ENCODE measurements around the gene GUCA2B. TPM values are rescaled to one million over a fixed set of nuclear protein-coding genes. Genes with fewer than 3 reads are reported as not detected.

Gene GUCA2B
- total RNA-seq, 1 donor from 2014 or later = not detected

- DNase-seq = no peak
Measured at GRCh38 chr1:42191319-42191718, 38.1 kb downstream of the GUCA2B start.

DNA sequence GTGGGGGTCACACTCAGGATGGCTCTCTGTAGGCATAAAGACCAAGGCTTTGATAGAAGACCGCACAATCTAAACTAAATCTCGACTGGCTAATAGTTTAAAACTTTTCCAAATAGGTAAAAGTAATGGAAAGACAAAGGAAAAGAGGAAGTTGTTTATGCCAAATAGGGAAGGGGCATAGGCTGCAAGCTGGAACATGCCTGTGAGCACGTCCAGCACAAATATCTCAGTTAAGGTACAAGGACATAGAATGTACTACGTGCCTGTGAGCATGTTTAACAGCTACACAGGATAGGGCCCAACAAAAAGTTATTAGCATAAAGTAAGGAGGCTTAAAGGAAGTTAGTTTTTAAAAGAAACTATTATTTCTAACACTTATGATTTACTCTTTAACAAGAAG lies 38.9 kb downstream of the GUCA2B start:
- no peak for DNase-seq

DNA sequence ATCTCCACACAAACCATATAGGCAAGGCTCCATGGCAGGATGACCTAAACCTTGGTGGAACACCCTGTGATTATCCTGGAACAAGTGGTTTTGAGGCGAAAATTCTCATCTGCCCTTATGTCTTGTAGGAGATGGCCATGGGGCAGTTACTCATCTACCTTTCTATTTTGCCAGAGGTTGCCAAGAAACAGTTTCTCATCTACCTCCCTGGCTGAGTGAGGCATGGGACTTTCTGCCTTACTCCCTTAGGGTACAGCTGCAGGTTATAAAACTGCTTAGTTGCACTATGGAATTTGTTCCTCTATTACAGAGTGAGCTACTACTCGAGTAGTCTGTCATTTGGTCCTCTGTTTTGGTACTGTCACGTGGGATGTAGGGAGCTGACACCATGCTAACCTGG lies 42.6 kb downstream of the GUCA2B start:
- no peak for DNase-seq

GRCh38 chr1:42198251-42198650 lies 45.0 kb downstream of the GUCA2B start:
- DNase-seq = no peak

DNA sequence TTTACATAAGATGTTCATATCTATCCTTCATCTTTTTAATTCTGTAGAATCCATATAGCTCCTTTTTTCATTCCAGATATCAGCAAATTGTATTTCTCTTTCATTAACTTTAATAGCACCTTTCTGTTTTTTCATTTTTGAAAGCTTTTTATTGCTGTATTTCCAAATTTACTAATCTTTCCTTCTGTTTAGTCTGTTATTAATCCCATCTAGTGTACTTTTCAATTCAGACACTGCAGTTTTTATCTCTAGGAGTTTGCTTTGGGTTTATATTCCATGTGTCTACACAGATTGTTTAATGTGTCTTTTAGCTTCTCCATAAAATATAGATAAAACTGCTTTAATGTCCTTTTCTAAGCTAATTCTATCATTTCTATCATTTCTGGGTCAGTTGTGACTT lies 48.8 kb downstream of the GUCA2B start:
- no peak for DNase-seq

Other genes starting within 250 kb of the GUCA2B start
- gene HIVEP3, start 234.5 kb upstream of the GUCA2B start, total RNA-seq = 21.5 TPM
- not detected for gene GUCA2A, start 11.3 kb downstream of the GUCA2B start, total RNA-seq
- 107 TPM for gene FOXJ3, start 181.8 kb downstream of the GUCA2B start, total RNA-seq
- gene RIMKLA, start 227.4 kb downstream of the GUCA2B start, total RNA-seq = 22.9 TPM

All from occipital lobe (tissue), 2 donors.